GM10266 (cell line): ENCODE measurements around the gene KRTAP9-8.
"Not testable (repeated sequence)": the region's sequence is repeated elsewhere in the genome, so short reads cannot be mapped to it uniquely, and the experiment has no call there.

Source experiments
- DNase-seq: peaks from one replicate; pipeline ENCODE4 v3.0.0; 2012; ENCODE audit errors: extremely low spot score
- CTCF ChIP-seq: IDR thresholded peaks from 2 replicates; pipeline ENCODE4 v1.5.1; 2012; ENCODE audit warnings: mild to moderate bottlenecking, low read depth; ENCODE audit not compliant: control insufficient read depth, insufficient read depth; ENCODE audit errors: missing control alignments

KRTAP9-8 gene, protein sequence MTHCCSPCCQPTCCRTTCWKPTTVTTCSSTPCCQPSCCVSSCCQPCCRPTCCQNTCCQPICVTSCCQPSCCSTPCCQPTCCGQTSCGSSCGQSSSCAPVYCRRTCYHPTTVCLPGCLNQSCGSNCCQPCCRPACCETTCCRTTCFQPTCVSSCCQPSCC

DNA sequence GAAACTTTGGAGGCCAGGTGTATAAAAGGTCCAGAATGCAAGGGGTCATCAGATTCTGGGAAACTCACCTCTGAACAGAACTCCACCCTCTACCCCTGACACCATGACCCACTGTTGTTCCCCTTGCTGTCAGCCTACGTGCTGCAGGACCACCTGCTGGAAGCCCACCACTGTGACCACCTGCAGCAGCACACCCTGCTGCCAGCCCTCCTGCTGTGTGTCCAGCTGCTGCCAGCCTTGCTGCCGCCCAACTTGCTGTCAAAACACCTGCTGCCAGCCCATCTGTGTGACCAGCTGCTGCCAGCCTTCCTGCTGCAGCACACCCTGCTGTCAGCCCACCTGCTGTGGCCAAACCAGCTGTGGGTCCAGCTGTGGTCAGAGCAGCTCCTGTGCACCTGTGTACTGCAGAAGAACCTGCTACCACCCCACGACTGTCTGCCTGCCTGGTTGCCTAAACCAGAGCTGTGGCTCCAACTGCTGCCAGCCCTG is at the start of gene KRTAP9-8:
Gene KRTAP9-8 (plus strand): TSS at position 51 of the 489 bp plus-strand sequence. CDS start 53 bp downstream, at position 104.
- DNase-seq = not testable (repeated sequence)

DNA sequence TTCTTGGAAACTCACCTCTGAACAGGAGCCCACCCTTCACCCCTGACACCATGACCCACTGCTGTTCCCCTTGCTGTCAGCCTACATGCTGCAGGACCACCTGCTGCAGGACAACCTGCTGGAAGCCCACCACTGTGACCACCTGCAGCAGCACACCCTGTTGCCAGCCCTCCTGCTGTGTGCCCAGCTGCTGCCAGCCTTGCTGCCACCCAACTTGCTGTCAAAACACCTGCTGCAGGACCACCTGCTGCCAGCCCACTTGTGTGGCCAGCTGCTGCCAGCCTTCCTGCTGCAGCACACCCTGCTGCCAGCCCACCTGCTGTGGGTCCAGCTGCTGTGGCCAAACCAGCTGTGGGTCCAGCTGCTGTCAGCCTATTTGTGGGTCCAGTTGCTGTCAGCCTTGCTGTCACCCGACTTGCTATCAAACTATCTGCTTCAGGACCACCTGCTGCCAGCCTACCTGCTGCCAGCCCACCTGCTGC is 47.9 kb upstream of the KRTAP9-8 start, which contains the start of gene KRTAP9-1:
Gene KRTAP9-1 (plus strand): TSS at position 51 of the 482 bp plus-strand sequence. CDS start 0 bp downstream, at position 51.
- DNase-seq = not testable (repeated sequence)

GRCh38 chr17:41190328-41190727 is 47.5 kb upstream of the KRTAP9-8 start:
- no peak for DNase-seq
- TF ChIP-seq CTCF = no peak

DNA sequence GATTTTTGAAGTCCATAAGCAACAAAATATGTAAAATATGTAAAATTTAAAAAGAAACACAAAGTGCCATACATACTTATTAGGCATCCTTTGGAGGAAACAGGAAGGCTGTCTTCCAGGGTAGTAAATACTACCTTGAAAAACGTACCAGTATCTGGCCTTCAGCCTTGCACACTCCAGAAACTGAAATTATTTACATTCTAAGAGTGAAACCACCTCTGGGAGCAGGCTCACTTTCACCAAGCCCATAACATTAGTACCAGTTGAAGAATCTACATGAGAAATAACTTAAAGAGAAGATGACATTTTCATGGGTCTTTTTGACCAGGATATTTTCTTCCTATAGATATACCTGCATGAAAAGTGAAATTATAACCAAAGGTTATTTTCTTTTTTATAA is 41.7 kb upstream of the KRTAP9-8 start:
- no peak for TF ChIP-seq CTCF

DNA sequence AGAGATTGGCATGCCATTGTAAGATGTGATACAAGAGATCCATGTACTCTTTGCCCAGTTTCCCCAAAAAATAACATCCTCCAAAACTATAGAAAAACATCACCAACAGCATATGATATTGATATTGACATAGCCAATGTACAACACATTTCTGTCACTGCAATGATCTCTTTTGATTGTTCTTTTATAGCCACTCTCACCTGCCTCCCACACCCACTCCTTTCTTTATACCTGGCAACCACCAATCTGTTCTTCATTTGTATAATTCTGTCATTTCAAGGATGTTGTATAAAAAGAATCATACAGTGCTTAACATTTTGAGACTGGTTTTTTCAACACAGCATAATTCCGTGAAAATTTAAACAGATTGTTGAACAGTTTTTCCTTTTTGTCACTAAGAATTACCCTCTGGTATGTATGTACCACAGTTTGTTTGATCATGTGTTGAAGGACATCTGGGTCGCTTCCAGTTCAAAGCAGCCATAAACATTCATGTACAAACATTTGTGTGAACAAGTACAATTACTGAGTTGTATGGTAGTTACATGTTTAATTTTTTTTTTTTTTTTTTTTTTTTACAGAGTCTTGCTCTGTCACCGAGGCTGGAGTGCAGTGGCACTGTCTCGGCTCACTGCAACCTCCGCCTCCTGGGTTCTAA is 38.2 kb upstream of the KRTAP9-8 start:
- no peak for DNase-seq
- TF ChIP-seq CTCF = no peak

More for the DNA sequence above, 41.7 kb upstream of the KRTAP9-8 start:
- no peak for DNase-seq

- TF ChIP-seq CTCF = no peak
Measured at GRCh38 chr17:41211845-41212466, 25.8 kb upstream of the KRTAP9-8 start.

GRCh38 chr17:41212524-41213169 is 25.2 kb upstream of the KRTAP9-8 start:
- no peak for DNase-seq
- TF ChIP-seq CTCF = no peak

More at GRCh38 chr17:41211845-41212466, 25.8 kb upstream of the KRTAP9-8 start:
- no peak for DNase-seq

DNA sequence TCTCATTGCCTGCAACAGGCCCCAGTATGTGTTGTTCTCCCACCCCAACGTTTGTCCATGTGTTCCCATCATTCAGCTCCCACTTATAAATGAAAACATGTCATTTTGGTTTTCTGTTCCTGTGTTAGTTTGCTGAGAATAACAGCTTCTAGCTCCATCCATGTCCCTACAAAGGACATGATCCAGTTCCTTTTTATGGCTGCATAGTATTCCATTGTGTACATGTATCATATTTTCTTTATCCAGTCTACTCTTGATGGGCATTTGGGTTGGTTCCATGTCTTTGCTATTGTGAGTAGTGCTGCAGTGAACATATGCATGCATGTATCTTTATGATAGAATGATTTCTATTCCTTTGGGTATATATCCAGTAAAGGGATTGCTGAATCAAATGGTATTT is 22.1 kb upstream of the KRTAP9-8 start:
- TF ChIP-seq CTCF = no peak
- DNase-seq = no peak
